MCF 10A (cell line): ENCODE data around the gene NEU1. TPM values are rescaled to one million over a fixed set of nuclear protein-coding genes. Genes with fewer than 3 reads are reported as not detected.

Source experiments
- BruUV-seq: library from RNA; stranded (reverse); fragments of 400-500 nt; replicated peaks from 2 replicates; lab custom pipeline; 2021; lab: Mats Ljungman, UMichigan
- CTCF ChIA-PET: fragments of 300-600 bp; sonication (Branson Sonifier 250); formaldehyde crosslinking; extraction: SDS; loops from one replicate; lab custom pipeline; 2021; ENCODE audit warnings: antibody characterized with exemption, inconsistent platforms; lab: Yijun Ruan, JAX
- POLR2A ChIA-PET: fragments of 300-600, 350-650 bp; sonication (Branson Sonifier 250); formaldehyde crosslinking; extraction: SDS; loops from one replicate; lab custom pipeline; 2020; ENCODE audit warnings: antibody characterized with exemption, inconsistent platforms; lab: Yijun Ruan, JAX
- DNase-seq: peaks from one replicate; pipeline ENCODE4 v3.0.0-alpha.2; 2018; ENCODE audit not compliant: unreplicated experiment
- H3K27ac Mint-ChIP-seq: one replicate; pipeline ENCODE4 v1.8.0; 2022; ENCODE audit warnings: mild to moderate bottlenecking, low read depth, mixed read lengths; ENCODE audit not compliant: unreplicated experiment
- H3K27me3 Mint-ChIP-seq: one replicate; pipeline ENCODE4 v1.8.0; 2022; ENCODE audit warnings: mixed read lengths; ENCODE audit not compliant: insufficient read depth, unreplicated experiment
- H3K36me3 Mint-ChIP-seq: one replicate; pipeline ENCODE4 v1.8.0; 2022; ENCODE audit warnings: mild to moderate bottlenecking, moderate library complexity, mixed read lengths; ENCODE audit not compliant: insufficient read depth, unreplicated experiment
- H3K4me1 Mint-ChIP-seq: one replicate; pipeline ENCODE4 v1.8.0; 2022; ENCODE audit warnings: mixed read lengths; ENCODE audit not compliant: insufficient read depth, unreplicated experiment
- H3K4me3 Mint-ChIP-seq: one replicate; pipeline ENCODE4 v1.8.0; 2022; ENCODE audit warnings: mild to moderate bottlenecking, moderate library complexity, mixed read lengths; ENCODE audit not compliant: unreplicated experiment
- H3K9me3 Mint-ChIP-seq: one replicate; pipeline ENCODE4 v1.8.0; 2022; ENCODE audit warnings: mixed read lengths; ENCODE audit not compliant: unreplicated experiment
- CTCF ChIP-seq: fragments of 200-600 bp; IDR thresholded peaks from one replicate; pipeline ENCODE4 v1.8.0; 2022; ENCODE audit warnings: antibody characterized with exemption, mild to moderate bottlenecking; ENCODE audit not compliant: unreplicated experiment
- intact Hi-C: fragments of 100-400 bp; cut with micrococcal nuclease; formaldehyde crosslinking; loops from 2 replicates; pipeline ENCODE4 v1.14.1; 2022
- total RNA-seq: library from RNA; stranded (reverse); gene quantifications from 2 replicates; pipeline ENCODE4 v1.2.3, GENCODE V29; 2022

NEU1 gene
- total RNA-seq, 1 experiment from 2014 or later, result 19.7 TPM

GRCh38 chr6:31879143-31879542 is 16.5 kb upstream of the NEU1 start:
- ChIA-PET POLR2A (no interaction called here), CTCF (no interaction called here)
- no TSS peak for BruUV-seq
- no peaks in the 10 kb centered on the region for H3K27me3 Mint-ChIP-seq
- no peak overlapping the region for H3K4me3 Mint-ChIP-seq
- H3K36me3 Mint-ChIP-seq, result peaks cover 41% of the 10 kb centered on the region
- no peak for TF ChIP-seq CTCF
- H3K9me3 Mint-ChIP-seq, result no peaks in the 10 kb centered on the region
- intact Hi-C loops, result no loop called here
- no peaks in the 10 kb centered on the region for H3K4me1 Mint-ChIP-seq
- DNase-seq, result no peak
- H3K27ac Mint-ChIP-seq, result no peak overlapping the region

- intact Hi-C loops, result no loop called here
- Mint-ChIP-seq H3K9me3 (no peaks in the 10 kb centered on the region), H3K27ac (no peak within 1 kb of the TSS), H3K27me3 (no peaks in the 10 kb centered on the region), H3K36me3 (peaks cover 39% of the 10 kb centered on the region), H3K4me3 (no peak within 1 kb of the TSS), H3K4me1 (no peaks in the 10 kb centered on the region)
- POLR2A ChIA-PET, result no interaction called here
- no peak for TF ChIP-seq CTCF
- no TSS peak for BruUV-seq
- no peak for DNase-seq
- CTCF ChIA-PET, result no interaction called here
Observed at GRCh38 chr6:31878726-31879125, 16.1 kb upstream of the NEU1 start, which contains the start of gene SLC44A4. TSS of gene SLC44A4 (minus strand) at chr6:31878997. CDS start at chr6:31878980, 17 bp downstream.

- CTCF ChIA-PET, result no interaction called here
- POLR2A ChIA-PET, result no interaction called here
- BruUV-seq, result no TSS peak
- TF ChIP-seq CTCF, result no peak
- H3K27me3 Mint-ChIP-seq, result no peaks in the 10 kb centered on the region
- DNase-seq, result no peak
- H3K4me3 Mint-ChIP-seq, result no peak overlapping the region
- no peaks in the 10 kb centered on the region for H3K9me3 Mint-ChIP-seq
- intact Hi-C loops, result no loop called here
- H3K36me3 Mint-ChIP-seq, result peaks cover 39% of the 10 kb centered on the region
- H3K4me1 Mint-ChIP-seq, result no peaks in the 10 kb centered on the region
- no peak overlapping the region for H3K27ac Mint-ChIP-seq
Observed at GRCh38 chr6:31878222-31878621, 15.6 kb upstream of the NEU1 start.

GRCh38 chr6:31877651-31878161 is 15.1 kb upstream of the NEU1 start:
- POLR2A ChIA-PET, result no interaction called here
- no peaks in the 10 kb centered on the region for H3K4me1 Mint-ChIP-seq
- intact Hi-C loops, result no loop called here
- DNase-seq, result no peak
- H3K27ac Mint-ChIP-seq, result no peak overlapping the region
- CTCF ChIA-PET, result no interaction called here
- H3K9me3 Mint-ChIP-seq, result no peaks in the 10 kb centered on the region
- no peak overlapping the region for H3K4me3 Mint-ChIP-seq
- H3K27me3 Mint-ChIP-seq, result no peaks in the 10 kb centered on the region
- no TSS peak for BruUV-seq
- no peak for TF ChIP-seq CTCF
- peaks cover 36% of the 10 kb centered on the region for H3K36me3 Mint-ChIP-seq
